ENCODE results near the gene SPECC1.
"Not testable (repeated sequence)": the region's sequence is repeated elsewhere in the genome, so short reads cannot be mapped to it uniquely, and the experiment has no call there.

Gene SPECC1

DNA sequence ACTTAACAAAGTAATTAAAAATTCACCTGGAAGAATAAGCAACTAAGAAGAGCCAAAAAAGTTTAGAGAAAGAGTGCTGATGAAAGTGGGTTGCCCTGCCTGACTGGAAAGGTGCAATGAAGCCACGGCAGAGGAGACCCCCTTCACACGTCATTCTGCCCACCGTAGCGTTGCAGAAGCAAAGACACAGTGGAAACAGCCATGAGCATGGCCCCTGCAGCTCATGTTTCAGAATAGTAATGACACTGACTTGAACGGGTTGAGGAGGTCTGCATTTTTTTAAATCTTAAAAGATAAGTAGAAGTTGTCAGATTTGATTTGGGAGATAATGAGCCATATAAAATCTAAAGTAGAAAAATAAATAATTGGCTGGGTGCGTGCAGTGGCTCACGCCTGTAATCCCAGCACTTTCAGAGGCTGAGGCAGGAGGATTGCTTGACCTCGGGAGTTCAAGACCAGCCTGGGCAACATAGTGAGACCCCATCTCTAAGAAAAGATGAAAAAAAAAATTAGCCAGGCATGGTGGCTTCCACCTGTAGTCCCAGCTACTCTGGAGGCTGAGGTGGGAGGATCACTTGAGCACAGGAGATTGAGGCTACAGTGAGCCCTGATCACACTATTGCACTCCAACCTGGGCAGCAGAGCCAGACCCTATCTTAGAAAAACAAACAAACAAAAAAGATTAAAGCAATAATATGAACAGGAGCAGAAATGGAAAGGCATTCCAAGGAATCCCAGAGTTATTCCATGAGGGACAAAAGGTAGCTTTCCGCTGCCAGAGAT is 273.6 kb downstream of the SPECC1 start:
- DNase-seq, result no peak

DNA sequence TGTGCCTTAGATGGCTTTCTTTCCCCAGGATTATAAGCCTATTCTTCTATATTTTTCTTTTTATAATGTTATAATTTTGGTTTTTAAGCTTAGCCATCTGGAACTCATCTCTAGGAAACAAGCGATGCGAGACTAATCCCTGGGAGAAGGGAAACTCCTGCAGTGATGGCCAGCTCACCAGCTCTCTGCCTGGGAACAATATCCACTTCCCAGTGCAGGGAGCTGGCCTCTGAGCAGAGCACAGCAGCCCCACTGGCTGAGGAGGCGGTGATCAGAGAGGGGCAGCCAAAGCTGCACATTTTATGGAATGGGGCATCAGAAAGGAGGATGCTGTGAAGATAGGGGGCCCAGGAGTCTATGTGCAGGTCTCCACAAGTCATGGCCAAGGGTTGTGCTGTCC is 274.9 kb downstream of the SPECC1 start:
- DNase-seq, result no peak

DNA sequence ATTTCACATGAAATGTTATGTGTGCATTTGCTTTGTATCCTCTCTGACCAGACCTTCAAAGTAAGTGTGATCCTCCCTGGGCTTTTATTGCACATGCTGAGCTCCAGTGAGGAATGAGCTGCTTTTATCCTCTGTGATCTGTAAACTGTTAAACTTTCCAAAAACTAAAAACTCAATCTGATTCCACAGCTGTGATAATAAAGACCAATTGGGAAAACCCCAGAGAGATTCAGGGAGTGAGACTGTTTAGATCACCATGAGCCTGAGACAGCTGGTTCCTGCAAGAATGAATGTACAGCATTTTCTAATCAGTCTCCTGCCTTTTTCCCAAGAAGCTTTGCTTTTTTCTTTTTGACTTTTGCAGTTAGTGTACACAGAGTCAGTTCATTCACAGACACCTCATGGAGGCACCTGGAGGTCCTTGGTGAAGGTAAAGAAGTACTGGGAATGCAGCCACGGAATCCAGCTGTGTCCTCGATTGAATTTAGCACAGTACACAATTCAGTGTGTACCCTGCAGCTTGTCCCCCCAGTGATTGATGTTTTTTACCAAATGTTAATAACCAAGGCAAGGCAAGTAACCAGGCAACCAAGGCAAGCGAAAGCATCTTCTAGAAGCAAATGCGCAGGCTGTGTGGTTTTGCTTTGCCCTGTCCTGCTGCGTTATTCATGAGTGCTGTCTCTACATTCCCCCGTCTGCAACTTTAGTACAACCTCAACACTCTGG is 275.6 kb downstream of the SPECC1 start:
- no peak for DNase-seq

DNA sequence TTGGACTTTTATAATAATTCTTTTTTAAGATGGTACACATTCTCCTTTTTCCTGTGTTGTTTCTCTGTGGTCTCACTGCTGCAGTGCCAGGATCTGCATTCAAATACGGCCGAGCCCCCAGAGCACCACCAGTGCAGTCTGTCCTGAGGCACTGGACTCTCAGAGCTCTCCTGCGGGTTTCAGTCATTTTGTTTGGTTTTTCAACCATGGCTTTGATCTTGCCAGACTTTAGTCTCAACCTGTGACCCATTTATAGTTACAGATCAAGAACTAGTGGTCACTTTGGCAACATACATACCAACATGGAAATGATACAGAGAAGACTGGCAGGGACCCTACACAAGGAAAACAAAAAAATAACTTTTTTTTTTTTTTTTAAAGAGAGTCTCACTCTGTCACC is 280.8 kb downstream of the SPECC1 start:
- DNase-seq, result no peak

DNA sequence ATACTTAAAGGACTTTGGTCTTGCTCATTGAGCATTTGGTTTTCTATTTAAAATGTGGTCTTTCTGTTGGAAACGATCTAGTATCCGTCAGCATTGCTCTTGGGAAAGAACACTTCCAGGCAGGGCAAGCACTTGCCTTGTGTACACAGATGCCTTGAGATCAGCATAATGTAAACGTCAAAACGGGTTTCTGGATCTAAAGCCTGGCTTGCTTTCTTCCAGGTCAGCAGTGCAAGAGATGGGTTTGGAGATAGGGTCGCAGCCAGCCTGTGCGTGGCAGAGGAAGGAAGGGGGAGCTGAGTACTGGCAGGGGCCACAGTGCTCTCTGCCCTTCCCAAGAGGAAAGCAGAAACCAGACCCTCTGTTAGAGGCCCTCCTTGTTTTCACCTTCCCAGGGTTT is 282.7 kb downstream of the SPECC1 start:
- no peak for DNase-seq

DNA sequence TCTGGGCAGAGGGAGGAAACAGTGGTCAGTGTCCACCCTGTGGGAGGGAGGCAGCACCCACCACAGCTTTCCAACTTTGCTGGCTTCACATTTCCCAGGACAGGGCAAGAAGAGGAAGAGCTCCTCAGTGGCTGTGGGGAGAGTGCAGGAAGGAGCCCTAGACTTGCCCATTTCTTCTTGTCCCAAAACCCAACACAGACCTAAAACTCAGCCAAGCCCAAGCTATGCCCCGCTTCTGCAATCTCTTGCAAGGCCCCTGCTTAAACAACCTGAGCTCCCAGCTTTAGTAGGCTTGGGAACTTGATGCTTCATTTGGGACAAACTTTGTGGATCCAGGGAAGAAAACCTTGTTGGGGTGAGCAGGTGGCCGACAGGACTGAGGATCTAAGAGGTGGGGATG is 284.3 kb downstream of the SPECC1 start:
- no peak for DNase-seq

DNA sequence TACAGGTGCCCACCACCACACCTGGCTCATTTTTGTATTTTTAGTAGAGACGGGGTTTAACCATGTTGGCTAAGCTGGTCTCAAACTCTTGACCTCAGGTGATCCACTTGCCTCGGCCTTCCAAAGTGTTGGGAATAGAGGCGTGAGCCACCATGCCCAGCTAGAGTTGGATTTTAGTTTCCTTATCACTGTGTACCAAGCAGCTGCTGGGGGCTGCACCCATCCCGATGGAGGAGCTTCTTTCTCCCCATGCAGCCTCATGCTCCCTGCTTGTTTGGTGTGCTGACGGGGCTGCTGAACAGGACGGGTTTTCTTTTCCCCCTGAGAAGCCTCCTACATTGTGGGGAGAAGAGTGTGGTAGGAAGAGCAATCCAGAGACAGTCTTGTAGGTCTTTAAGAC is 285.0 kb downstream of the SPECC1 start:
- no peak for DNase-seq

DNA sequence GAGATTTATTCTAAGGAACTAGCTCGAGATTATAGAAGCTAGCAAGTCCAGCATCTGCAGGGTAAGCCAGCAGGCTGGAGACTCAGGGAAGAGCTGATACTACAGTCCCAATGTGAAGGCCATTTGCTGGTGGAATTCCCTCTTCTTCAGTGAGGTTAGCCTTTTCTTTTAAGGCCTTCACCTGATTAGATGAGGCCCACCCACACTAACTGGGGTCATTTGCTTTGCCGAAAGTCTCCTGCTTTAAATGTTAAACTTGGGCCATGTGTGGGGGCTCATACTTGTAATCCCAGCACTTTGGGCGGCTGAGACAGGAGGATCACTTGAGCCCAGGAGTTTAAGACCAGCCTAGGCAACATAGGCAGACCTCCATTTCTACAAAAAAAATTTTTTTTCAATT is 289.9 kb downstream of the SPECC1 start:
- DNase-seq, result no peak

DNA sequence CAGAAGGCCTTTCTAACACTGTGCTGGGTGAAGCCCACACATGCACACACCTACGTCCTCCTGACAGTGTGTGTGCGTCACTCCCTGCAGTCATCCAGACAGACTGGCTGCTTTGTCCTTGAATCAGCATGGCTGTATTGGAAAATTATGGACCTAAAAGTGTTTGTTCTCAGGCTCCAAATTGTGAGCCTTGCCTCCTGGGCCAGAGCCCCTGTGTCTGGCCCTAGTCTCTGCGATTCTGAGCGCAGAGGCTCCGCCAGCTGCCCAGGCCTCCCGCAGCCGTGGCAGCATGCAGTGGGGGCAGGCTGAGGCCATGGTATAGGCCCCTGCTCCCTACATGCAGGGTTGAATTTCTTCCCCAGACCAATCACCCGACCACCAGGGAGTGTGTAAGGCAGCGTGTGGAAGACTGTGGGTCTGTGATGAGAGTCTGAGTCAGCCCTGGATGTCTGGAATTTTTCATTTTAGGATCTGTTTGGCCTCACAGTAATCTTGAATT is 291.3 kb downstream of the SPECC1 start:
- DNase-seq, result no peak

DNA sequence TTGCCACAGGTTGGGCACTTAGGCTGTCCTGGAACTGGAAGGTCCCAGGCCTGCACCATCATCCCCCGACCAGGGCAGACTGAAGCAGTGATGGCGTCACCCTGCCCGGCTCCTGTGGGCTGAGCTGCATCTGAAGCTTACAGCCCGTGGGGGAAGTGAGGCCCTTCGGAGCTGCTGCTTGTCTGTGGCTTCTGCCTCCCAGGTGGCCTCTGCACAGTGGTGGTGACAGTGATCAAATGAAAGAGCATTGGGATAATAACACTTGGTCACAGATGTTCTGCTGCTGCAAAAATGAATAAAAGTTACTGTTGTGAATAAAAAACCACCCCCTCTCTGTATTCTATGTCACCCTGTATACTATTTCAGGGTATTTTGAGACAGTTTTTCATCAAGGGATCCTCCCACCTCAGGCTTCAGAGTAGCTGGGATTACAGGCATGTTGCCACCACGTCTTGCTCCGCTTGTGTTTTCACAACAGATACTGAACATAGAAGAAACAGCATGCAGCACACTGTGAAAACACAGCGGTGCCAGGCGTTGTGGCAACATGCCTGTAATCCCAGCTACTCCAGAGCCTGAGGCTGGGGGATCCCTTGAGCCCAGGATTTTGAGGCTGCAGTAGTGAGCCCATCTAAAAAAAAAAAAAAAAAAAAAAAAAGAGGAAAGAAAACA is 293.2 kb downstream of the SPECC1 start:
- no peak for DNase-seq

DNA sequence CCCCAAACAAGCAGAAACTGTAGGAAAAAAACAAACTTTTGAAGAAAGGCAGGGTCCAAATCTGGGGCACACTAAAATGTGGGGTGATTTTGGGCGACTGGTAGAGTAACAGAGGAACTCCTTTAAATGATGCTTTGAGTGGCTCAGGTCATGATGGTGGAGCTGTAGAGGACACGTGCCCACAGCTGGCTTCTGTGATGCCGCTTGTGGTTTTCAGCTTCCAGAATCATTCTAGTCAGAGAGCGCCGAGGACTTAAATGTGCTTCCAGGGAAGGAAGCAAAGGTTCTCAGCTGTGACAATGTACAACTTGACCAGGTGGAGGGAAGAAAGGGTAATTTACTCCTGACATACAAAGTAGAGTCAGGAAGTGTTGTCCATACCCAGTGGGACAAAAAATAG is 295.8 kb downstream of the SPECC1 start:
- no peak for DNase-seq

DNA sequence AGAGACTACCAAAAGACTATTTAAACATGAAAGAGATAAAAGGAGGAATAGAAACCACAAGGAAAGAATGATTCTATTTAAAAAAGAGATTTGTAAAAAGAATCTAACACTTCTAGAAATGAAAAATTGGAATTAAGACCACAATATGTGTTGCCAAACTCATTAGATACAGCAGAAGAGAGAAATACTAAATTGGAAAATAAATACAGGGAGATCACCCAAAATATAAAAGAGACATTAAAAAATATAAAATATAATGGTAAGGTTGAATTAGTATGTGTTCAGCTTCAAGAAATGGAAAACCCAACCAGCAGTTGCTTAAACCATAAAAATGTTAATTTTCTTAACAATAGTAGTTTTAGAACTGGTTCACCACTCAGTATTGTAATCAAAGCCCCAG is 297.8 kb downstream of the SPECC1 start:
- DNase-seq, result no peak

DNA sequence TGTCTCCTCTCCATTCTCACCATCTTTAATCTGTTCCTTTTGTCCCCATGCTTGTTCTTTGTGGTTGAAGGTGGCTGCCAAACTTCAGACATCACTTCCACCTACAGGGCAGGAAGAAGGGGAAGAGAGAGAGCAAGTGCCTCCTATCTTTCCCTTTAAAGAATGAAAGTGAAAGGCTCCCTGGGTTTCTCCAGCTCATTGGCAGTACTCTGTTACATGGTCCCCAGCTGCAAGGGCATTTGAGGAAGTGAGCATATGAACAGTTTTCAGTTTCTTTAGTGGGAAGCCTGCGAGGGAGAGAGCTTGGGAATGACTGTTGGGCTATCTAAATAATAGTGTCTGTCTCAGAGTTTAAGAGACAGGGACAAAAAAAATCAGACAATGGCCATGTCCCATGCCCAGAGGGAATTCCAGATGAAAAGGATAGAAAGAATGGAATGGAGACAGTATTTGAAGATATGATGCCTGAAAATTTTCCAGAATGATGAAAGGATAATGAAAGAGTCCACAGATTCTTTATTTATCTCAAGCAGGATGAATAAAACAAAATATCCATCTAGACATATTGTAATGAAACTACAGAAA is 298.3 kb downstream of the SPECC1 start:
- no peak for DNase-seq

DNA sequence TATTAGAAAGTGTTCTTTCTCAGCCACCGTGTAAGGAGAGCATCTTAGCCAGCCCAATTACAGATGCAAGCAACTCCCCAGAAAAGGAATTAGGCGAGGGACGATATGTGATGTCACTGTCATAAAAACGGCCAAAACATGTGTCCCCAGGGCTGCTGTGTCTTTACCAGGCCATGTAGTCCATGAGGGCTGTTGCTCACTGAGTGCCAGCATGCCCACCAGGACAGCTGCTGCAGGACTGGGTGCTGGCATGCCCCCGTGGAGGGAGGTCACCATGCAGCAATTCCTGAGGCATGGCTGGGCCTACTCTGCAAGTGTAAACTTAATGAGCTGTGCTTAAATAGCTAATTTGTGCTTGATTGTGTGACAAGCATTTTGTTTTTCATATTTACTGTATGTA is 301.3 kb downstream of the SPECC1 start:
- no peak for DNase-seq

DNA sequence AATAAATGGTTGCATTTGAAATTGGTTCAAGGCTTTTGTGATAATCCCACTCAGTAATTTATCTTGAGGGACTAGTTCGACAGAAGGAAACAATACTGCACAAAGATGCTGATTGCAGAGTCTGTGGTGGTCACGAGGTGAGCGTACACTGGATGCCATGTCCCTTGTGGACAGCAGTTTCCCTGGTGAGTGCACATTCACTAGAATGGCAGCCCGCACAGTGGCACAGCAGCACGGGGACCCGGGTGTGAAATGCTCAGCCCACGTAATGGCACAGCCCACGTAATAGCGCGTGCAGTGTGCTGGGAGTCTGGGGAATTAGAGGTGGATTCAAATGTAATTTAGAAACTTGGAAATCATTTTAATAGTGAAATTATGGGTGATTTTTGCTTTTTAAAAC is 304.1 kb downstream of the SPECC1 start:
- no peak for DNase-seq

DNA sequence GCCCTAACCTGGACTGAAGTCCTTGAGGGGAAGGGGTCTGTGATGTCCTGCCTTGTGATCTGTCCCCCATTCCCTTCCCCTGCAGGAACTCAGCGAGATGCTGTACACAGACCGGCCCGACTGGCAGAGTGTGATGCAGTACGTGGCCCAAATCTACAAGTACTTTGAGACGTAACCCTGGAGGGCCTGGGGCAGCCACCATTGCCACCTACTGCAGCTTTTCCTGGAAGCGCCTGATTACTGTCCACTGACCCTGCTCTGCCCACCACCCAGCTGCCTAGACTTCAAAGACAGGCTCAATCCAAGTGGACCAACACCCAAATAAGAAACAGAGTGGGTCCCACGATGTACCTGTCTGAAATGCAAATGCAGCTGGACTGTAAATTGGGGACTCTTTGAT is 304.7 kb downstream of the SPECC1 start:
- no peak for DNase-seq

DNA sequence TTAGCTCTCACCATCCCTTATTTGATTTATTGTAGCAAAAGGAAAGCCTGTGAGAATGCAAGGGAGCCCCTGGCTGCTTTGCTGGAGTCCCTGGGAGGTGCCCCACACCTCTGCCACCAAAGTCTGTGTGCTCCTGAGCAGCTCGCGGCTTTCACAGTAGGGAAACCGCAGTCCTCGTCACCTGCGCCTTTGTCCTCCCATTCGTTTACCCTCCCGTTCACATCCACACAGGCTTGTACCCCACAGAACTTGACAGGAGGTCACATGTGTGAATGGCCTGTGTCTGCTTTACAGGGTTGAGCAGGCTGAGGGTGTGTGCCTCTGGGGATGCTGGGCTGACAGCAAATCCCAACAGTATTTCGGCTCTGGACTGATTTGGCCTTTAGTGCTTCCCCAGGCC is 305.7 kb downstream of the SPECC1 start:
- DNase-seq, result no peak

DNA sequence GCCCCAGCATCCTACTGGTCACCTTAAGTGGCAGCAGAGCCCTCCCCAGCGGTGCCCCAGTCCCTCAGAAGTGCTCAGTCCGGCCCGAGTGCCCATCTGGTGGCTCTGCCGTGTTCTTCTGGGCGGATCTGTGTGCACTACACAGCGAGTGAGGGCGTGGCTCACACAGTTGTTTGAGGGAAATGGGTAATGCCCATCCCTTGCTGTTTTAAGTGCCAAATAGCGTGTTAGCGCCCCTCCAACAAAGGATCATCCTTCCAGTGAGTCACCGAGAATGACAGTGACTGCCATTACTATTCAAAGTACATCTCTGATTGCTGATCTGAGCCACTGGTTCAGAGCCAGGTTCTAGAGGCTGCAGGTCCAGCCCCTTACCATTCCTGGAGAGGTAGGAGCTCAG is 306.2 kb downstream of the SPECC1 start:
- no peak for DNase-seq

DNA sequence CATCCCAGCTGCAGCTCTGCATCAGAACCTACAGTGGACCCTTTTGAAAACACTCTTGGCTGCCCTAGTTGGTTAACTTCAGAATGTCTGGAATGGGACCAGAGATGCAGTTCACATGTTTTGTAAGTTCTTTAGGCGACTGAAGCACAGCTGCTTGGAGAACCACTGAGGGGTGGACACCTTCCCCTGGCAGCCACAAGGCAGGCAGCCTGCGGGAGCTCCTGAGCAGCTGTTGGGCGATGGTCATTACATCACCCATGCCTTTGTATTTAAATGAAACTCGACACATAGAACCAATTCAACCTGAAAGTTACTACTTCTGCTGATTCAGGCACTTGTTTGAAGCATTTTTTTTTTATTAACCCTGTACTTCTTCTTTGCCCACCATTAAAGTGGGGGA is 306.7 kb downstream of the SPECC1 start:
- no peak for DNase-seq

DNA sequence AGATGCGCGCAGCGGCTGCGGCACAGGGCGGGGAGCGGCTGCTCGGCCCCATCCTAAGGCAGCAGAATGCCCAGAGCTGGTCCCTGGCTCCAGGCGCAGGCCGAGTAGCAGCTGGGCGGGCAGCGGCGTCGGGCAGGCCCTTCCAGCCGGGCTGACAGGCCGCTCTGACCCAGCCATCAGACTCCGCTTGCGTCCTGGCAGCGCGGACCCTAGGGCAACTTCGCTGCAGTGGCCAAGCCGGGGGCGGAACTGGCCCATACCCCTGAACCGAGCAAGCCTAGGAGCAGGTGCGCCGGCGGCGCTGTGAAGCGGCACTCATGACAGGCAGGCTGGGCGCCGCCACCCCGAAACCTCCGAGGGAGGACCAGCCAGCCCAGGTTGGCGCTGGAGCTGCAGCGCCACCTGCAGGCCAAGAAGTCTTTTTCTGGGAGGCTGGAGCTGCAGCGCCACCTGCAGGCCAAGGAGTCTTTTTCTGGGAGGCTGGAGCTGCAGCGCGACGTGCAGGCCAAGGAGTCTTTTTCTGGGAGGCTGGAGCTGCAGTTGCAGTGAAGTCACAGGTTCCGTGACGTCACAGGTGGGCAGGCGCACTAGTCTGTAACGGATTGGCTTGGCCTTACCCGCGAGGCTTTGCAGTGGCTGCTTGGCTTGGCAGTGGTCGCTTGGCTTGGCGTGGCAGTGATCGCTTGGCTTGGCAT is 311.5 kb downstream of the SPECC1 start:
- DNase-seq, result peak in 1 of 2 experiments; percentile 56

DNA sequence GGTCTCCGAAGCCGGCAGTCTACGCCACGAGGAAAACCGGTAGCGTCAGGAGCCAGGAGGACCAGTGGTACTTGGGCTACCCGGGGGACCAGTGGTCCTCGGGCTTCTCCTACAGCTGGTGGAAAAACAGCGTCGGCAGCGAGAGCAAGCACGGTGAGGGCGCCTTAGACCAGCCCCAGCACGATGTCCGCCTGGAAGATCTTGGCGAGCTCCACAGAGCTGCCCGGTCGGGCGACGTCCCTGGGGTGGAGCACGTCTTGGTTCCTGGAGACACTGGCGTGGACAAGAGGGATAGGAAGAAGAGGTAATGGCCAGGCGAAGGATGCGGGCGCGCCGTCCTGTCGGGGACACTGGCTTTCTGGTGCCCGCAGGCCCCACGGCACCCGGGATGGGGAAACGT is 312.2 kb downstream of the SPECC1 start:
- not testable (repeated sequence) for DNase-seq

DNA sequence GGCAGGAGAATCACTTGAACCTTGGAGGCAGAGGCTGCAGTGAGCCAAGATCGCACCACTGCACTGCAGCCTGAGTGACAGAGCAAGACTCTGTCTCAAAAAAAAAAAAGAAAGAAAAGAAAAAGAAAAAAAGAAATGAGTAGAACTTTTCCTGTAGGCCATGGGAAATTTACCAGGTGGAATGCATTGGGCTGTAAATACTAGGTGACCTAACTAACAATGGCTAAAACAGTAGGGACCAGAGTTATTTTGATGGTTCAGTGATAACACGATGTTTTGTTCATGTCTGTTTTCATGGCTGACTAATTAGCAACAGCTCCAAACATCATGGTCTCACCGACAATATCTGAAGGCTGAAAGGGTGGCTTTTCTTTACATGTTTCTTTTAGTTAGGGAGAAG is 318.6 kb downstream of the SPECC1 start:
- not testable (repeated sequence) for DNase-seq

DNA sequence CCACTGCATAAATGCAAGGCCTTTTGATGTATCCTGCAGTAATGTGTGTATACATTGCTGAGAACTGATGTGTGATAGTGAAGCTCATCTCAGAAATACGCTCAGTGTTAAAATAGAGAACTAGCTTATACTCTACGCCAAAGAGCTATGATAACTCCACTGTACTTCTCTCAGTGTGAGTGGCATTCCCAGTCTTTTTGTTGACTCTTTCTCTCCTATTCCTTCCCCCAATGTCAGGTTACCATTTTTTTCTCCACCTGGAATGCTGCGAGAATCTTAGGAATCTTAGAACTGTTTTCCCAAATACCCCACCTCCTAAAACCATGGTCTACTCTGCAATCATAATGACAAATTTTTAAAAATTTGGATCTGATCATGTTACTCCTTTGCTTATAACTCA is 342.2 kb downstream of the SPECC1 start:
- not testable (repeated sequence) for DNase-seq

Measured in SW 1271 (cell line).